GM21576 (cell line): Measurements from ENCODE around the gene MRGPRF.

Experiments used
- ATAC-seq: cut with Tn5 transposase; IDR thresholded peaks from one replicate; pipeline ENCODE4 v1.9.1; 2021; ENCODE audit warnings: mild to moderate bottlenecking, moderate library complexity; ENCODE audit not compliant: unreplicated experiment

MRGPRF gene

DNA sequence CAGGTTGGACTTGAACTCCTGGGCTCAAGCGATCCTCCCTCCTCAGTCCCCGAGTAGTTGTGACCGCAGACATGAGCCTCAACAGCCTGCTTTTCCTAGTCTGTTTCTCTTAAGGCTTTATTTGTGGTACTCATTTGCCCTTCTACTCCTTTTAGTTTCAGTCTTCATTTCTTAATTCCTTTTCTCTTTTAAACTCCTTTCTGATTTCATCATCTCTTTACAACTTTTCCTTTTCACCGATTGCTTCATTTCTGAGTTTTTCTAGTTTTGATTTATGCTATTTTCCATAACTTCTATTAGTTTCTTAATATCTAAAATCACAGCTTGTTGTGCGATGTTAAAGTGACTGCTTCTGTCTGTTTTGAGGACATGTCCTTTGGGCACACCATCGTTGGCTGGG is 17.3 kb upstream of the MRGPRF start:
- ATAC-seq = no peak

DNA sequence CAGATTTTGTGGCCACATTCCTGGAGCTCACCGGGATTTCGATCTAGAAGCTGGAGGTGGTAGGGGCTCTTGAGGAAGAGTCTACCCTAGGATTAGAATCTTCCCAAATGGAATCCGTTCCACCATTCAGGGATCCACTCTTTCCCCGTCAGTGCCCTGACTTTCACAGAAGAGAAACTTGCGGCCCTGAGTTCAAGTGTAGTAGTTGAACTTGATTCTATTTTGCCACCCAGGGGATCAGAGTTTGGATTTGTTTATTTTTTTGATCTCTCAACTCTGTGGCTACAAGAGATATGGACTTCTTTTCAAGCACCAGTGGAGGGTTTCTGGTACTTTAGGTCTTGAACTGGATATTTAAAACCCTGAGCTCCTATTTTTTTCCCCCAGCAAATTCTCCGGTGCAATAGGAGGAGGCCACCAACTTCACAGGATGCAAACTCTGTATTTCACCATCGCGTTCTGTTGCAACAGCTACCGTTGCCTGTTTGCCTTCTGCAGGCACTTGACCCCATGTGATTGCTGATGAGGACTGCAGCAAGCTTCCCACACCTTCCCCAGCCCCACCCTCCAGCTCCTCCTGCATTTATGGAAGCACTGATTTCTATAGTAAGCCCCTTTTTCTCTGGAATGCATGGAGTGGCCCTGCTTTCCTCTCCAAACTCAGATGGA is 14.8 kb upstream of the MRGPRF start:
- no peak for ATAC-seq

DNA sequence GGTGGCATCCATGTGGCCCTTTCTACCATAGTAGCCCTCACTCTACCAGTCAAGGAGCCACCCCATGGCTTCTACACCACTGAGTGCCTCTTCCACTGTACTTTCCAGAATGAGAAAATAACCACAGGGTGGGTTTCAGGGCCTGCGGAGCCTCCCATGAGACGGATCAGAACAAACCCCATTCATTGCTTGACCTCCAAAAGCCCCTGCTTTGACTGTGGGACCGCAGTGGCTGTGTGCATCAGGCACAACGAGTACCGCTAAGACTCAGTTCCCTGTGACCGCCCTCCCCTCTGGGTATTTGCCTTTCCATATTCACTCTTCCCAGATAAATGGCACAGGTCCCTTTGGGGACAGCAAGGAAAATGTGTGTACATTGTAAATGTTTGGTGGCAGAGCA is 11.5 kb upstream of the MRGPRF start:
- no peak for ATAC-seq

DNA sequence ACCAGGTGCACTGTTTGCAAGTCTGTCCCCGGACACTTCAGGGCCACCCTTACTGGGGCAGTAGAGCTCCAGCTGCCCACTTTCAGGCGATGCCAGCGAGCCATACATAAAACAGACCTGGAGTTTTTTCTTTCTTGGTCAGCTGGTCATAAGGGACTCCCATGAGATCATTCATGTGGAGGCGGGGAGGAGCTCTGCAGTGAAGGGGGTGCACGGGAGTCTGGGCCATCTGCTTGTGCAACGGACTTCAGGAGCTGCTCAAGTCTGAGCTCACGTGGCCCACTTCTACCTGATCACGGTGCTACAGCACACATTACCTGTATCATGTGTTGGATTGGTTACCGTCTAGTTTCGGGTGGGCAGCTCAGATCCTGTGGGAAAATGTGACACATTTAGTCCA is 9.2 kb upstream of the MRGPRF start:
- ATAC-seq = no peak

DNA sequence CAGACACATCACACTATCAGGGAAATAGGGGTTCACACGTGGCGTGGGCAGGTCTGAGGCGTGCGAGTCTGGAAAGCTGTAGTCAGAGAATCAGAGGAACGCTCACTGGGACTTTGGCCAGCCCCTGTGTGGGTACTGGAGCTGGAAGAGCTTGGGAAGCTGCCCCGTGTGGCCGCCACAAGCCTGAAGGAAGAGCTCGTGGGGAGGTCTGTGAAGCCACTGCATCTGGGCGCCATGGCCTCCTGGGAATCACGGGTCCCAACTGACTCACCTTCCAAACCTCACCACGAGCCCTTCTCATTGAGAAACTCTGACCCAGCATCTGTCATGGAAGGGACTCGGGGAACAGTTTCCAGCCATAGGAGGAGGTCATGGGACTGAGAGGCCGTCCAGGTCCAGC is 5.9 kb upstream of the MRGPRF start:
- ATAC-seq = no peak

DNA sequence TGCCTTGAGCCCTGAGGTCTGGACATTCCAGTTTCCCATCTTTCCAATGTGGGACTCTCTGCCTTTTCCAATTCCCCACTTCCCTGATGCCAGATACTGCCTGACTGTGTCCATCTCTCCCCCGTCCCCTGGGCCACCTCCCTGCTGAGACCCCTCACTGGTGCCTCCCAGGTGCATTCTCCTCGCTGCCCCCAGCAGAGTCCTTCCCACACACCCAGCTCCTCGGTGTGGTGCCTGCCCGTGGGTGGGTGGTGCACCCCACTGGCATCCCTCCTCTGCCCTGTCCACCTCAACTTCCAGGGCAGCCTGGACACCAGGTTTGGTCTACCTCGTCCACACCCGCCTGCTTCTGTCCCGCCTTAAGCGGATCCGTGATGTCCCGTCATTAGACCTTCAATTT is 4.9 kb upstream of the MRGPRF start:
- no peak for ATAC-seq

DNA sequence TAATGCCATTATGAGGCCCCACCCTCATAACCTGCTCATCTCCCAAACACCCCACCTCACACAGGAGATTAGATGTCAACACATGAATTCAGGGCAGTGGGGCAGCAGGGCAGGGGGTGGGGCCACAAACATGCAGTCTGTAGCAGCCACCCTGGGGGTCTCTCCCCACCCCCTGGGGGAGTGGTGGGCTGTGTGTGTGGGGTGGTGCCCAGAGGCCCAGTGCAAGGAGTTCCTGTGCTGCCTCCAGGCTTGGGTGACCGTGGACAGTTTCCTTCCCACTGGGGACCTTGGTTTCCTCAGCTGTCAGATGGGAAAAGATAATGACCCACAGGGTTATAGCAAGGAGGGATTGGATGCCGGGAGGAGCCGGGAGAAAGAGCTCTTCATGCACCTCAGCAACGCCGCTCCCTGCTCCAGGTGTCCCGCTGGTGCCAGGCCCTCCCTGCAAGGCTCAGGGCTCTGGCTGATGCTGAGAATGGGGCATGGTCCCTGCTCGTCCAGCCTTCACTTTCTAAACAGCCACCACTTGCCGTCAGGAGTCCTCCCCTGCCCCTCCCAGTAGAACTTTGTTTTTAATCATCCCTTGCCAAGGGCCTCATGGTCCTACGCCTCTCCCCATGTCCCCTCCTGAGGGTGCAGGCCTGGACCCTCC is 2.0 kb upstream of the MRGPRF start:
- no peak for ATAC-seq

DNA sequence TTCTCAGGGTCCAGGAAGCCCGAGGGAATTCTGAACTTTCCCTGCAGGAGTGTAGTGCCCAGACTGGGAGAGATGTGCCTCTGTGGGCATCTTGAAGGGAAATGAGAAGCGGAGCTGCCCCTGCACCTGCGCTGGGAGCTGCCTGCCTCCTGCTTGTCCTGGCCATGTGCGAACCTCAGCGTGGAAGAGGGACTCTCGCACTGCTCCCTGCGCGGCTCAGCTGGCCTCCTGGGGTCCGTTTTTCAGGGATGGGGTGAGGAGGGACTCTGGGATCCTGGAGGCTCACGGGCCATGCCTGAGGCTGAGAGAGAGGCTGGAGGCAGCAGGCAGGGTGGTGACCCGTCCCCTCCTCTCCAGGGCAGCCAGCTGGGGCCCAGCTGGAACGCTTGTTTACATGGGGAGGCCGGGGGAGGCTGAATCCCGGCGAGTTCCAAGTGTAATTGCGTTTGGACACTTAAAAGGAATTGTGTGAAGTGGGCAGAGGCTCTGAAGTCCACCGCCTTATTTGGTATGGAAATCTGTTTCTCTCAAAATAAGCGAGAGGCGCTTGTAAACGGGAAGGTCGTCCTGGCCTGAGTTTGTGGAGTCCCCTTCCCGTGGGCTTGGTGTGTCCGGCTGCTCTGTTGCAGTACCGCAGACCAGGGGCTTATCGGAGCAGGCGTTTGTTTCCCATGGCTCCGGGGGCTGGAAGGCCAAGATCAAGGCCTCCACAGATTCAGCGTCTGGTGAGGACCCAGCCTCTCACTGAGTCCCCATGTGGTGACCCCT is 1.2 kb upstream of the MRGPRF start:
- ATAC-seq = no peak

DNA sequence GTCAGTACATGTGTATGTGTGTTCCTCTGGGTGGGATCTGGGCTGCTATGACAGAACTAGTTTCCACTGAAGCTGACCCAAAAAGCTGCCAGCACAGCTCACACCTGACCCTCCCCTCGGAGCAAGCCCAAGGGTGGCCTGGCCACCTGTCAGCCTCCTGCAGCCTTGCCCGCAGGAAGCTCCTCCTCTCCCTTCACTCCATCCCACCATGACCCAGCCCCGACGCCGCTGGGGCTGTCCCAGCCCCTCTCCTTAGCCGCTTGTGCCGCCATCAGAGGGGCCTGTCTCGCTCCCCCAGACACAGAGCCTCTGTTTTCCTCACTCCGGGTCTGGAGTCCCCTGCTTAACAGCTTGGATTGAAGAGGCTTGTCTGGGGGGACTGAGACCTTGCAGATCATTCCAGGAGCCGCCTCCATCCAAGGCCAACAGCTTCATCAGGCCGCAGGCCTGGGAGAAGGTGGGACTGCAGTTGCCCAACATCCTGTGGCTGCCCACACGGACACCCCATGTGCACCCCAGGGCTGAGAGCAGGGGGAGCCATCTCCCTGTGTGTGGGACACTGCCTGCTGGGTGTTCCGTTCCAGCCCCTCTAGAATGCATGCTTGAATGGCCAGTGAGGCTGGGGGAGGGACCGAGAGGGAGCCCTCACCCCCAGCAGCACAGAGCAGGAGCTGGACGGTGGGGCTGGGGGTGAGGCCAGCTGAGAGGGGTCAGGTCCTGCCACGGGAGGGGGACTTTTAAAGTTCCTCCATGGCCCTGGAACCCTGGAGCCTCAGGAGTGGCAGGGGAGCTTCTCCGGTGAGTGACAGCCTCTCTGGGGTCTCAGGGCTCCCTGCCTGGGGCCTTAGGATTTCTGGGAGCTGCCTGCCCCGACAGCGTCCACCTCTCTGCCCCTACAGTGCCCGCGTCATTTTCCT is 696 bp downstream of the MRGPRF start:
- no peak for ATAC-seq

DNA sequence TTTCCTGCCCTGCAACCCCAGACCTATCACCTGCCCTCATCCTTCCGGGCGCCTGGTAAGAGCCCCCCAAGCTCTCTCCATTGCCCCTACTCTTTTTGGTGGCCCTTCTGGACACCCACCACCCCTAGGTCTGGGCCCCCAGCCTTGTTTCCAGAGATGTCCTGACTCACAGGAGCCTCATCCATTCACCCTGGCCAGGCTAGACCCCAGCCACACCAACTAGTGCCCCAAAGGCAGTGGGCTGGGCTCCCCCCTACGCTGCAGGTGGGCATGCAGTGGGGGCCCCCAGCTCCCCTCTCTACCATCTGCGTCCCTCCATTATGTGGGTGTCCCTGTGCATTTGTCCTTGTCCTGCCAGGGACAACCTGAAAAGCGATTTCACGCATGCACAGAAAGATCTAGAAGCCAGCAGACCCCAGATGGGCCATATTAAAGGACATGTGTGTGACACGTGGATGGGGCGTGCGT is 1.4 kb downstream of the MRGPRF start:
- no peak for ATAC-seq

DNA sequence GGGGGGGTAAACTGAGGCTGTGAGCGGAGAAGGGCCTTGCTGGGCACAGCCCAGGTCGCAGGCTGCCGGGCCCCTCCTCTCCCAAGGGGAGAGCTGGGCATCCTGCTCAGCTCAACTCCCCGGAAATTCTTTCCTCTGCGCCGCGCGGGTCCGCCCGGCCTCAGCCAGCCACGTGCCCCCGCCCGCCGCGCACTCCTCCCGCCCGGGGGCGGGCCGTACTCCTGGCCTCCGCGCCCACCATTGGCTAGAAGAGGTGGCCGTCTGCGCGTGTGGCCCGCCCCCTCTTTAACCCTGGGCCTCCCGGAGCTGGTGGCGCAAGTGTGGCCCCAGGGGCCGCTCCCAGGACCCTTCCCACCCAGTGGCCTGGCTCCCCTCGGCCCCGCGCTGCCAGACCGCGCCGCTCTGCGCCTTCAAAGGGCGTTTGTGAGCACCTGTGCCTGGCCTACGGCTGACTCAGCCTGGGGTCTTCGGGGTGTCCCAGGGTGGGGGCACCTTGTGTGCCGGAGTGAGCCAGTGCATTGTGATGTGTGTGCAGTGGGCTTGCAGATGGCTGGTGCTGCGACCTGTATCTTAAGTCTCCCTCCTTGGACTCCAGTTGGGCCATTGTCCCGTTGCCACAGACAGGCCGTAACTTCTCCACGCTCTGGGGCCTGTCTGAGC is 2.0 kb downstream of the MRGPRF start:
- ATAC-seq = no peak

DNA sequence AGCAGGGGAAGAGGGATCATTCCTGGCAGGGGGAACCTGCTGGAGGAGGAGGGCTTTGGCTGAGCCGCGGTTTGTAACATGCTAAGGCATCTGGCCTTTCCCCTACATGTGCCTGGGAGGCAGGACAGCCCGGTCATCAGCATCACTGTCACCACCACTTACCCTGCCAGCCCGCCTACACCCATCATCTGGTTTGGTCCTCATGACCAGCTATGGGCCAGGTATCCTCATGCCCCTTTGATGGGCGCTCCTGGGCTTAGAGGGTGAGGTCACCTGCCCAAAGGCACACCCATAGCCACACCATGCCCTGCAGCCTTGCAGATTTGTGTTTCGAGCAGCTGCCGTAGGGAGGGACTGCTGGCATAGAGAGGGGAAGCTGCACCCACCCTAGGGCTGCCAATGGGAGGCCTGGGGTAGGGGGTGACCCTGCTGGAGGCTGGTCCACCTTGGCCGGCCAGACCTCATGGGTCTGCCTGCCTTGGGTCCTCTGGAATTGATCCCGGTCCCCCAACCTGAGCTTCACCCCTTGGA is 2.6 kb downstream of the MRGPRF start:
- no peak for ATAC-seq

DNA sequence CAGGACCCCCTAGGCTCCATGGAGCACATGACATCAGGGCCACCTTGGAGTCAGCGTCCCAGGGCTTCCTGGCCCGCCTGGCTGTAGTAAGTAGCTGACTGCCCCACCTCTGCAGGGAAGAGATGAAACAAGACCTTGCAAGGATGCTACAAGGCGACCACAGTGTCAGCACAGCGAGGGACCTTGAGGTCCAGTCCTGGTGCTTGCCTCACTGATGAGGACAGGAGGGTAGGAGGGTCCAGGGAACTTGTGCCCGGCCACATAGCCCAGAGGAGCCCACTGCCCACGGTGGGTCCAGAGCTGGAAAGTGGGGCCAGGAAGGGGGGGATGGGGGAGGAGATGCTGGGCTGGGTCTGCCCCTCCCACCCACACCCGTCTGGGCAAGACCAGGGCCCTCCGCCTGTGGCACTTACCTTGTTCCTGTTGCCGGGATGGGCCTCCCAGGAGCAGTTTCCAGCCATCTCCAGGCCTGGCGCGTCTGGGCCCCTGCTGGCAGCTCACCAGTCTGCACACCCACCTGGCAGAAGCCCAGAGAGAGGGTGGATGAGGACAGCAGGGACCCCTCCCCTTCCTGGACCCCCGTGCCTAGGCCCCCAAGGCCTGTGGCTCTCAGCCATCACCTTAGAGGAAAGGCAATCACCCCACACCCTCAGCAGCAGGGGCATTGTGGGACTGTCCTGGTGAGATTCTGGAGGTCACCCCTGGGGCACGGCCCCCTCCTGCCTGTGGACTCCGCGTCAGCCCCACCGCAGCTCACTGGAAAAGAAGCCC is 3.4 kb downstream of the MRGPRF start:
- no peak for ATAC-seq

DNA sequence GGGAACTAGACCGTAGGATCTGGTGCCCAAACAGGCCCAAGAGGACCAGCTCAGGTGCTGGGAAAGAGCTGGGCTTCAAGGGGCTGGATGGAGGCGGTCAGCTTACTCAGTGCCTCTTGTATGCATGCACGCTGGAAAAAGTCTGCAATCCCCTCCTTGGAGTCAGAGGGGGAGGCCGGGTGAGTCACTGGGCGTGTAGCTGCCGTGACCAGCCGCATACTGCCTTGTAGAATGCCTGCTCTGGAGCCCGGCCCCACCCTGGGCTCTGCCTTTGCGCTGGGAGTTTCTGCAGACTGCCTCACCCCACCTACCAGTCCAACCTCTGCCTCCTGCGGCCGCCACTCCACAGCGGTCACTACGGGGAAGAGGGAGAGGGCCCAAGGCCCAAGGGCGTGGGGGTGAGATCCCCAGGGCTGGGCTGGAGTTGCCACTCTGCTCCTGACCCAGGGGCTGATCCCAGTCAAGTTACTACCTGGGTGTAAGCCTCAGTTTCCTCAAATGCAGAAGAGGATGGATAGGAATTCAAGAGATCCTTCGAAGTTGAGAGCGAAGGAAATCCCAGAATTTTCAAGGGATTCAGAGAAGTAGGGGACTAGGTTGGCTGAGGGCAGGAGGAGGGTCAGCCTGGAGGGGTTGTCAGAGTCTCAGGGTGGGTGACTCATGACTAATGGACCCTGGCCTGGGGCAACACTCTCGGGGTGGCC is 4.2 kb downstream of the MRGPRF start:
- no peak for ATAC-seq

DNA sequence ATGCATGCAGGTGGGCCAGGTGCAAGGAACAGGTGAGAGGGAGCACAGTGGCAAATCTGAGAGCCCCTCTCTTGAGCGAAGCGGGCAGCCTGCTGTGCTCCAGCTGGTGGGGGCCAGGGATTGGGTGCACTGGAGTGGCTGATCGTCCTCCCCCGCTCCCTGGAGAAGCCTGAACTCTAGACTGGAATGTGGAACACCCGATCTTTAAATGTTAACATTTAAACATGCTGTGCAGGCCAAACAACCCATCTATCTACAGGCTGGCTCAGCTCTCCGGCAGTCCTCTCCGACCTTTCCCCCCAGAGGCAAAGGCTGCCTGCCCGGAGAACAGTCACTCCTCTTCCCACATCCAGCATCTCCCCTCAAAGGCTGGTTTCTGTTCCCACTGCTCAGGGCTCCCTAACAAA is 5.1 kb downstream of the MRGPRF start:
- ATAC-seq = no peak

DNA sequence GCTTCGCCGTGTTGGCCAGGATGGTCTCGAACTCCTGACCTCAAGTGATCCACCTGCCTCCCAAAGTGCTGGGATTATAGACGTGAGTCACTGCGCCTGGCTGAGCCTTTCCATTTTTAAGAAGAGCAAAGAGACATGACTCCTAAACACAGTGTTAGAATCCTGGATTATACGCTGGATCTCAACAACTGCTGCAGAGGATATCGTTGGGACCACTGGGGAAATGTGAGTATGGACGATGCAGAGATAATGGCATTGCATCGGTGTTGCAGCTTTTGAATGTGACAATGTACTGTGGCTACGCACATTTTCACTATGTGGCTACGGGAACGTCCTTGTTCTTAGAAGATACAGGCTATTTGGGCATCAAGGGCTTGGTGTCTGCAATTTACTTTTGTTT is 6.2 kb downstream of the MRGPRF start:
- no peak for ATAC-seq

DNA sequence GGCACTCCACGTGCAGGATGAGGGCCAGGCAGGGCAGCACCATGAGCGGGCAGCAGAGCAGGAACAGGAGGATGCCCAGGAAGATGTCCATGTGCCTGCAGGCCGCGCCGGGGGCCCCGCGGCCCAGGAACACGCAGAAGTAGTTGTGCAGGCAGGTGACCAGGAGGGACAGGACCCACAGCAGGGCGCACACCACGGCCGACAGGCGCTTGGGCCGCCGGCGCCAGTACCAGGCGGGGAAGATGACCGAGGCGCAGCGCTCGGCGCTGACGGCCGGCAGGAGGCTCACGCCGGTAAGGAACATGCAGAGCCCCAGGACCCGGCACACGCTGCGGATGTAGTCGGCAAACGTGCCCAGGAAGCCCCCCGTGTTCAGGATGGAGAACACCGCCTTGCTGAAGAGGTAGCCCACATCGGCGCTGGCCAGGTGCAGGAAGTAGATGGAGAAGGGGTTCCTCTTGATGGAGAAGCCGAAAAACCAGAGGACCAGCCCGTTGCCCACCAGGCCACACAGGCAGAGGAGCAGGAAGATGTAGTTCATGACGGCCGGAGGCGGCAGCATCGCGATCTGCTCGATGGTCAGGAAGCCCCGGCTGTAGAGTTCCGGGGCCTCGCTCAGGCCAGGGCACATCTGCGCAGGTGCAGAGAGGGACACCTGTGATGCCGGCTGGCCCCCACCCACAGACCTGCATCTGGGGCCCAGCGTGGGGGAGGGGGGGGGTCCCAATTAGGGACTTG is 7.2 kb downstream of the MRGPRF start:
- ATAC-seq = no peak

DNA sequence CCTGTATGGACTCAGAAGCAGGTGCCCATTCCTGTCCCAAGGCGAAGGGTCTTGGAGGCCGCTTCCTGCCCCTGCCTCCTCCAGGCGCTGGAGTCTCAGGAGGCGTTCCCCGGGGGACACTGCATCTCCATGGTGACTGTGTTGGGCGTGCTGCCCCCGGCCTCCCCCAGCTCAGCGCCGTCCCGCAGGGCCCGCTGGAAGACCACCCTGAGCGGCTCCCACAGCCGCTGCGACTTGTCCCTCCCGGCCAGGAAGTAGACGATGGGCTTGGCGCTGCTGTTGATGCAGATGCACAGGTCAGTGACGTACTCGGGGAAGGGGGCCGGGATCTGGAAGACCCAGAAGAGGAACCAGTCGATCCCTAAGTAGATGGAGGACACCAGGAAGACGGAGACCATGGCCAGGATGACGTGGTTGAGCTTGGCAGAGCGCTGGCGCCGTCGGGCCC is 7.8 kb downstream of the MRGPRF start:
- ATAC-seq = no peak
